Activated gamma-delta T cell treated with Interleukin-2 at 50 U/mL for 16 hours (primary cell): ENCODE data around the gene TRIOBP.
"Not testable (repeated sequence)": the region's sequence is repeated elsewhere in the genome, so short reads cannot be mapped to it uniquely, and the experiment has no call there.

ENCODE experiments used
- DNase-seq: peaks from one replicate; pipeline ENCODE4 v3.0.0-alpha.2; 2020

Gene TRIOBP

GRCh38 chr22:37782340-37783168 is 85.7 kb downstream of the TRIOBP start:
- no peak for DNase-seq

- no peak for DNase-seq
These were observed 88.1 kb downstream of the TRIOBP start for GRCh38 chr22:37784829-37785495.

GRCh38 chr22:37790234-37790633 is 93.4 kb downstream of the TRIOBP start:
- DNase-seq = no peak

- DNase-seq = no peak
These were observed 95.6 kb downstream of the TRIOBP start for GRCh38 chr22:37792494-37792893.

- no peak for DNase-seq
These were observed 97.5 kb downstream of the TRIOBP start for GRCh38 chr22:37794376-37794775.

- DNase-seq = no peak
These were observed 99.2 kb downstream of the TRIOBP start for GRCh38 chr22:37796079-37796478.

- DNase-seq = not testable (repeated sequence)
These were observed 100.4 kb downstream of the TRIOBP start for GRCh38 chr22:37797259-37797658.

- DNase-seq = no peak
These were observed 101.1 kb downstream of the TRIOBP start for GRCh38 chr22:37797874-37798500.

- not testable (repeated sequence) for DNase-seq
These were observed 103.1 kb downstream of the TRIOBP start for GRCh38 chr22:37799979-37800378.

- DNase-seq = no peak
These were observed 105.1 kb downstream of the TRIOBP start for GRCh38 chr22:37801946-37802309.

GRCh38 chr22:37802310-37803194 is 105.7 kb downstream of the TRIOBP start:
- no peak for DNase-seq

GRCh38 chr22:37803195-37803638 is 106.4 kb downstream of the TRIOBP start:
- no peak for DNase-seq

GRCh38 chr22:37803639-37804351 is 106.9 kb downstream of the TRIOBP start:
- no peak for DNase-seq

GRCh38 chr22:37804352-37804880 is 107.6 kb downstream of the TRIOBP start:
- no peak for DNase-seq

GRCh38 chr22:37804881-37805809 is 108.3 kb downstream of the TRIOBP start:
- peak; percentile 34 for DNase-seq

GRCh38 chr22:37805810-37806277 is 109.0 kb downstream of the TRIOBP start:
- no peak for DNase-seq

- no peak for DNase-seq
These were observed 109.8 kb downstream of the TRIOBP start for GRCh38 chr22:37806409-37807333.

- peak; percentile 77 for DNase-seq
These were observed 110.8 kb downstream of the TRIOBP start, which contains the start of gene GCAT for GRCh38 chr22:37807410-37808293. Gene GCAT (plus strand): TSS chr22:37807934. CDS start chr22:37807968, 34 bp downstream.
